IPS DF 19.7 (cell line): ENCODE data around the gene NDST1.

Experiments
- DNase-seq: peaks from one replicate; pipeline ENCODE4 v3.0.0-alpha.2; 2013; ENCODE audit warnings: low read depth, low spot score

The NDST1 gene

DNA sequence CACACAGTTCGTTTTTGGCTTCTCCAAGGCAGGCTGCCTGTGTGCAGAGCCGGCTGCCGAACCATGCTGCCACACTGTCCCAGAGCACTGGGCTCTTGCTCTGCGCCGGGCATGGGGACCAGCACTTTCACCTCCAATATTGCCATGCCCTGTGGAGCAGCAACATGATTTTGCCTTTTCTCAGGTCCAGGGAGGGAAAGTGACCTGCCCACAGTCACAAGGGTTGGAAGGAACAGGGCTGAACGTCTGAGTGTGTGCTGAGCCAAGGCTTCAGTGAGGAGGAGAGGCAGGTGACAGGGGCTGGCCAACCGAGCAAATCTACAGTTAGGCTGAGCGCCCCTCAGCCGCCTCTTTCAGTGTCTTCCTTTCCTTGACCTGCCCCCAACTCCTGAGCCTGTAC lies 98.5 kb downstream of the NDST1 start:
- no peak for DNase-seq

DNA sequence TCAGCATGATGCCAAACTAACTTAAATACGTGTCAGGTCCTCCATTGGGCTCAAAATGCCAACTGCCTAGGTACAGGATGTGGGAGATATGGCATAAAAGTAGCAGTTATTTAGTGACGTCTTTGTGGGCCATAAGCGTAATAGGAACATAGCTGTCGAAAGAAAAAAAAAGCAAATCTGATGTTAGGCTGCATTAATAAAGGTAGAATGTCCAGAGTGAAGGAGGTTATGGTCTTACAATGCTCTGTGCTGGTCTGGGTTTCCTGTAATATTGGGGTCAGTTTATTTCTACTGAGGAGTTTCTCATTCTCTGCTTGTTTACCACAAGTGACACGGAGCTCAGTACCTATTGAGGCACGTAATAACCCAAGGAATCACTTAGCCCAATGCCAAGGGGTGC lies 99.2 kb downstream of the NDST1 start:
- no peak for DNase-seq
